AG10803 (cell line): Measurements from ENCODE around the gene APIP.

ENCODE experiments used
- DNase-seq: peaks from one replicate; pipeline ENCODE4 v3.0.0; 2010; ENCODE audit warnings: low read depth
- H3K4me3 ChIP-seq: 2 replicates; pipeline ENCODE4 v1.5.1; 2011; ENCODE audit warnings: mild to moderate bottlenecking, low read length, control low read depth
- CTCF ChIP-seq: conservative IDR thresholded peaks from 2 replicates; pipeline ENCODE4 v1.5.1; 2011; ENCODE audit warnings: mild to moderate bottlenecking, low read length, control low read depth, inconsistent platforms

APIP gene

GRCh38 chr11:34856251-34856650 lies 59.9 kb downstream of the APIP start:
- no peak for TF ChIP-seq CTCF
- no peak overlapping the region for H3K4me3 ChIP-seq
- no peak for DNase-seq

DNA sequence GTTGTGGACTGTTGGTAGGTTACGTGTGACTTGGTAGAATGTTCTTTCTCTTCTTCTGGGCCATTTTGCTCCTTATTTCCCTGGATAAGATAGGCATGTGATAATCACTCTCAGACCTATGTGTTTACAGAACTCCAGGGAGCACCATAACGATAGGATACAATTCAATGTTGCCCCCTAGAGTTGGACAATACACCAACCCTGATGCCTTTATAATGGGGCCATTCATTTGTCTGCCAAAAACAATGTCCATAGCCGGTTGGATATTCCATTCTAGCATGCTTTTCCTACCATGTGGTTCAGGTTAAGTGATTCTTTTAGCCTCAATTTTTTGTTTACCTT lies 60.5 kb downstream of the APIP start:
- H3K4me3 ChIP-seq = no peak overlapping the region
- no peak for DNase-seq

GRCh38 chr11:34855021-34855753 lies 61.0 kb downstream of the APIP start:
- no peak for TF ChIP-seq CTCF
- no peak for DNase-seq
- no peak overlapping the region for H3K4me3 ChIP-seq

More for the DNA sequence above, 60.5 kb downstream of the APIP start:
- no peak for TF ChIP-seq CTCF

GRCh38 chr11:34851916-34852315 lies 64.3 kb downstream of the APIP start:
- no peak for DNase-seq
- TF ChIP-seq CTCF = no peak
- no peak overlapping the region for H3K4me3 ChIP-seq

DNA sequence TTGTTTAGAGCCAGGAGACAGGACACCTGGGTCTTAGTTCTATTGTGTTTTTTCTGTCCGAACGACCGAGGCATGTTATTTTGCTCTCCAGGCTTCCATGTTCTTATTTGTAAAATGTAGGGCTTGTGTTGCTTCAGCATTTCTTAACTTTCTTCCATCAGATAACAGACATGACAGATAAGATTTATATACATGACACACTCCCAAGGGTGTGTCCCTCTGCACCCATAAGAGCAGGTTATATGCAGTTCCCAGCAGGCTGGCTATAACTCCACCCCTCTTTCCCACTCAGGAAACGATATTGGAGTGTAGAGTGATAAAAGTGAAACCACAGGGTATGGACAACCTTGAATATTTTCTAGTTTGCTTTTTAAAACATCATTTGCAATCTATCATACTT lies 65.8 kb downstream of the APIP start:
- DNase-seq = no peak
- TF ChIP-seq CTCF = no peak
- no peak overlapping the region for H3K4me3 ChIP-seq

DNA sequence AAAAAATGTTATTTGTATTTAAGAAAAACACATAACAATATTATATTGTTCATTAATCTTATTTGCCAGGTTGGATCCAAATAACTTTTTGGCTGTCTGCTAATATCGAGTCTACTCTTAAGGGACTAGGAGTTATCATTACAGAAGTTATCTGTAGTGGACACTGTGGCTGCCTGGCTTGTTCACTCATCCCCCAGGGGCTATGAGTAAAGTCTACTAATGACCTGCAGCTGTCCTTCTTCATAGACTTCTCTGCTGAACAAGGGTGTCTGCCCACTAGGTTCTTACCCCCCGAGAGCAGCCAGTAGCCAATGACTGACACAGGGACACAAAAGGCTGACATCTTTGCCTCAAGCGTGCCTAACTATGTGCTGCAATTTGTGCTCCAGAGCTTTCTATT lies 69.7 kb downstream of the APIP start:
- no peak overlapping the region for H3K4me3 ChIP-seq
- TF ChIP-seq CTCF = no peak
- no peak for DNase-seq

DNA sequence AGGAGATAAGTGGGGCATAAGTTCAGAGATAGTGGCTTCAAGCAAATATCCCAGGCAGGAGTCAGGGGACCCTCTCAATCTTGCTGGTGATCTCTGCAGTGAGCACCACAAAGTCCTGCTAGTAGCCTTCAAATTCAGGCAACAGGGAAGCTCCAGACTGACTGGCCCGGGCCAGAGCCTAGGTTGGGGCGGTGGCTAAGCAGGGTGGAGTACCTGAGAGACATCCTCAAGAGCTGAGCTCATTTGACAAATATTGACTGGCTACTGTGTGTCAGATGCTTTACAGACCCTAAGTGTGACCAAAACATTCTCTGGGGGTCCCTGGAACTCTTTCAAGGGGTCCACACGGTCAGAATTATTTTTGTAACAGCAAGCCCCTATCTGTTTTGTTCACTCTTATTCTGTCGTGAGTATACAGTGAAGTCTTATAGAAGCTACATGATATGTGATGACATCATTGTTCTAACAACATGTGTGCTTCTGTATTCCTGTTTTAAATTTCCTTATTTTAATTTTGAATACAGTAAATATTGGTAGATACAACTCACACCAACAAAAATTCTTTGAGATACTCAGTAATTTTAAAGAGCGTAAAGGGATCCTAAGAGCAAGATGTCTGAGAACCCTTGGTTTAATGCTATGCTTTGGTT lies 71.6 kb downstream of the APIP start:
- H3K4me3 ChIP-seq = no peak overlapping the region
- no peak for TF ChIP-seq CTCF
- DNase-seq = no peak
